K562 (cell line): ENCODE data around the gene NACA. TPM values are rescaled to one million over a fixed set of nuclear protein-coding genes. Genes with fewer than 3 reads are reported as not detected.

Experiments
- ATF1 ChIP-seq, 2 experiments: fragments of 450-650 bp in 1 of 2; IDR thresholded peaks; 2 replicates each; pipeline ENCODE4 v1.6.1; 2016; ENCODE audit warnings: missing compliant biosample characterization in 1 of 2, missing genetic modification characterization in 1 of 2
- CHD1 ChIP-seq: fragments of 200-600 bp; sonication (generic); IDR thresholded peaks from one replicate; pipeline ENCODE4 v1.6.1; 2012; ENCODE audit warnings: mild to moderate bottlenecking, moderate library complexity, low read length, inconsistent platforms
- GABPA ChIP-seq: fragments of 200-800 bp; sonication (Bioruptor generic); conservative IDR thresholded peaks from 2 replicates; pipeline ENCODE4 v1.6.1; 2016; ENCODE audit warnings: low read depth, missing genetic modification characterization, missing compliant biosample characterization
- KLF1 ChIP-seq: fragments of 450-650 bp; IDR thresholded peaks from 2 replicates; pipeline ENCODE4 v1.6.1; 2016; ENCODE audit warnings: missing genetic modification characterization, missing compliant biosample characterization
- KLF16 ChIP-seq: IDR thresholded peaks from 2 replicates; pipeline ENCODE4 v1.6.1; 2016; ENCODE audit warnings: antibody characterized with exemption
- LARP7 ChIP-seq: fragments of 450-650 bp; IDR thresholded peaks from 2 replicates; pipeline ENCODE4 v1.6.1; 2016
- MTA3 ChIP-seq: fragments of 450-650 bp; formaldehyde crosslinking; IDR thresholded peaks from 2 replicates; pipeline ENCODE4 v1.6.1; 2017; ENCODE audit warnings: mild to moderate bottlenecking, borderline replicate concordance
- PCBP2 ChIP-seq: fragments of 200-400 bp; formaldehyde crosslinking; IDR thresholded peaks from 2 replicates; pipeline ENCODE4 v1.6.1; 2018; ENCODE audit warnings: low read length, low read depth, mild to moderate bottlenecking, moderate library complexity; ENCODE audit not compliant: poor library complexity, severe bottlenecking
- POLR3A ChIP-seq: IDR thresholded peaks from 2 replicates; pipeline ENCODE4 v1.6.1; 2011; ENCODE audit warnings: borderline replicate concordance, mild to moderate bottlenecking, moderate library complexity; ENCODE audit not compliant: insufficient read length, insufficient read depth; ENCODE audit errors: extremely low read depth
- POU5F1 ChIP-seq: fragments of 150-350 bp; IDR thresholded peaks from 2 replicates; pipeline ENCODE4 v1.6.1; 2014; ENCODE audit warnings: borderline replicate concordance, low read length, low read depth, mild to moderate bottlenecking; ENCODE audit not compliant: partially characterized antibody
- PTRF ChIP-seq: fragments of 450-650 bp; IDR thresholded peaks from 2 replicates; pipeline ENCODE4 v1.6.1; 2016; ENCODE audit warnings: mild to moderate bottlenecking, missing genetic modification characterization, missing compliant biosample characterization
- RHOXF2B ChIP-seq: fragments of 250-450 bp; sonication (Bioruptor Pico); conservative IDR thresholded peaks from 2 replicates; pipeline ENCODE4 v1.5.1; 2021
- TAF1 ChIP-seq: IDR thresholded peaks from 2 replicates; pipeline ENCODE4 v1.6.1; 2011; ENCODE audit warnings: mild to moderate bottlenecking, low read length, moderate library complexity; ENCODE audit not compliant: insufficient read depth, control insufficient read depth, severe bottlenecking; ENCODE audit errors: extremely low read depth
- TGIF2 ChIP-seq: sonication (generic); formaldehyde crosslinking; IDR thresholded peaks from 2 replicates; pipeline ENCODE4 v1.8.1; 2022; ENCODE audit warnings: mild to moderate bottlenecking, missing genetic modification reagents, moderate library complexity
- TRIM28 ChIP-seq: fragments of 450-650 bp; IDR thresholded peaks from 2 replicates; pipeline ENCODE4 v1.6.1; 2017
- ZNF253 ChIP-seq: fragments of 250-450 bp; sonication (Bioruptor Pico); conservative IDR thresholded peaks from 2 replicates; pipeline ENCODE4 v1.6.1; 2021; ENCODE audit warnings: mild to moderate bottlenecking
- polyA plus RNA-seq, 8 experiments: library from polyadenylated mRNA; depleted of rRNA in 4 of 8; stranded (reverse) in 5 of 8; unstranded in 3 of 8; fragments of >200 nt; fragmentation: Nextera tagmentation in 2 of 8; fragmentation: Illumina TruSeq in 1 of 8; extraction: Ambion mirVana in 2 of 8; extraction: Trizol in 1 of 8; gene quantifications; 2 replicates each; pipeline versions ENCODE4 v1.2.1 to v1.2.3, GENCODE V29; 2011 to 2014; ENCODE audit warnings: inconsistent platforms in 1 of 8, missing spikeins in 1 of 8
- total RNA-seq, 7 experiments: library from RNA; depleted of rRNA in 6 of 7; stranded (reverse); fragments of >200 nt in 6 of 7; fragmentation: Illumina TruSeq in 2 of 7; extraction: Trizol in 2 of 7; gene quantifications; 2 replicates each; pipeline versions ENCODE4 v1.2.1 to v1.2.3, GENCODE V29; 2011 to 2021; ENCODE audit warnings: low replicate concordance in 1 of 7
- TF ChIP-seq, protein P1 (sequence below): fragments of 450-650 bp; IDR thresholded peaks from 2 replicates; pipeline ENCODE4 v1.6.1; 2016; ENCODE audit warnings: antibody characterized with exemption
- TF ChIP-seq, protein P2 (sequence below): sonication (generic); formaldehyde crosslinking; IDR thresholded peaks from 2 replicates; pipeline ENCODE4 v1.8.0; 2022; ENCODE audit warnings: missing genetic modification reagents, mild to moderate bottlenecking, borderline replicate concordance
- TF ChIP-seq, protein P3 (sequence below), 2 experiments: fragments of 450-650 bp; IDR thresholded peaks; 2 replicates each; pipeline ENCODE4 v1.6.1; 2016
- TF ChIP-seq, protein P4 (sequence below), 3 experiments: fragments of 200-800 bp in 1 of 3; fragments of 250-450 bp in 1 of 3; fragments of 450-650 bp in 1 of 3; sonication (Bioruptor Pico) in 1 of 3; sonication (Bioruptor generic) in 1 of 3; formaldehyde crosslinking in 1 of 3; IDR thresholded peaks; 2 replicates each; pipeline versions ENCODE4 v1.6.1 to v1.8.0; 2016 to 2022; ENCODE audit warnings: mild to moderate bottlenecking in 2 of 3, missing genetic modification characterization in 2 of 3, missing compliant biosample characterization in 1 of 3, moderate library complexity in 1 of 3

The NACA gene
- total and polyA plus RNA-seq, 9 of the 15 experiments (the other 6 are each of a cell fraction or from before 2014, with no cell fraction given), result 1,030 to 2,416 (median 1,645) TPM

DNA sequence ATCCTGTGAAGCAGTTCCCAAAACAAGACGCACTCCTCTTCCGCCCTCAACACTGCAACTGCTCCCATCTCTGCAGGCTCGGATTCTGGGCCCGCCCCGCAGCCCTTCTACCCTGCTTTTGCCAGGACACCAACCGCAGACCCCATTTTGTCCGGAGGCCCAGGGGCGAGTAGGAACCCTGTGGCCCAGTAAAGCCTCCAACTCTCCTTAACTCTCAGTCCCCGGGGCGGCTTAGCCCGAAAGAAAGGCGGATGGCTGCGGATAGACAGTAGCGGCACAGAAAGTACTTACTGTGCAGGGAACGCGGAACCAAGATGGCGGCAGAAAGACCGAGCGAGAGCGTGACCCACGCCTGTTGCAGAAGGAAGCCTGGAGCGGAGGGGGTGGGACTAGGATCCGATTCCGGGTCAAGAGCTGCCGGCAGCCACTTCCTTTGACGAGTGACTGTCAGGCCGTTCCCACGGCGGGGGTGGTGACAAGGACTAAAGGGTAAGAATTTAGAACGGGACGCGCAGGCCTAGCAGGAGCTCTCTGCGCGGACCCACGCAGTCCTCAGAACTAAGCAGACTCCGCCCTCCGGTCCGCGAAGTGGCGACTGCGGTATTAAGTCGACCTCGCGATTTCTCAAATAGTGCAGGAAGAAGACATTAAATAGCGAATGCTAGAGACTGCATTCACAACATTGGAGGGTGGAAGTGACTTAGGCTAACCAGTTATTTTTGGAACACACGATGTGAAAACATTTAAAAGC lies at the start of gene NACA (continued):
- TF ChIP-seq POLR3A (no peak), POU5F1 (no peak), CHD1 (peak; percentile 89), PTRF (no peak), GABPA (peak; percentile 99), TRIM28 (no peak), ATF1 (CRISPR knock-in tag; IDR thresholded peaks at IDR 0.05) (no peak), ATF1 (tag; IDR thresholded peaks at IDR 0.05) (peak; percentile 88), PCBP2 (no peak), TAF1 (peak; percentile 98), LARP7 (peak; percentile 48; the same call in 1 of the 2 replicates), TGIF2 (no peak), RHOXF2B (CRISPR knock-in tag) (no peak), MTA3 (peak; percentile 88; the same call in 1 of the 2 replicates), ZNF253 (CRISPR knock-in tag) (no peak), KLF1 (tag) (no peak), KLF16 (no peak)
- TF ChIP-seq, protein P1, sequence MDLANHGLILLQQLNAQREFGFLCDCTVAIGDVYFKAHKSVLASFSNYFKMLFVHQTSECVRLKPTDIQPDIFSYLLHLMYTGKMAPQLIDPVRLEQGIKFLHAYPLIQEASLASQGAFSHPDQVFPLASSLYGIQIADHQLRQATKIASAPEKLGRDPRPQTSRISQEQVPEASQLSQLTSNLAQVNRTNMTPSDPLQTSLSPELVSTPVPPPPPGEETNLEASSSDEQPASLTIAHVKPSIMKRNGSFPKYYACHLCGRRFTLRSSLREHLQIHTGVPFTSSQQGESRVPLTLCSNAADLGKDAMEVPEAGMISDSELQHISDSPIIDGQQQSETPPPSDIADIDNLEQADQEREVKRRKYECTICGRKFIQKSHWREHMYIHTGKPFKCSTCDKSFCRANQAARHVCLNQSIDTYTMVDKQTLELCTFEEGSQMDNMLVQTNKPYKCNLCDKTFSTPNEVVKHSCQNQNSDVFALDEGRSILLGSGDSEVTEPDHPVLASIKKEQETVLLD, result 0 out of 2 replicates have a peak, but pooled peaks have one; percentile 66
- TF ChIP-seq, protein P2, sequence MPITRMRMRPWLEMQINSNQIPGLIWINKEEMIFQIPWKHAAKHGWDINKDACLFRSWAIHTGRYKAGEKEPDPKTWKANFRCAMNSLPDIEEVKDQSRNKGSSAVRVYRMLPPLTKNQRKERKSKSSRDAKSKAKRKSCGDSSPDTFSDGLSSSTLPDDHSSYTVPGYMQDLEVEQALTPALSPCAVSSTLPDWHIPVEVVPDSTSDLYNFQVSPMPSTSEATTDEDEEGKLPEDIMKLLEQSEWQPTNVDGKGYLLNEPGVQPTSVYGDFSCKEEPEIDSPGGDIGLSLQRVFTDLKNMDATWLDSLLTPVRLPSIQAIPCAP (CRISPR knock-in tag), result 0 out of 2 replicates have a peak, but pooled peaks have one; percentile 59
- TF ChIP-seq, protein P3, sequence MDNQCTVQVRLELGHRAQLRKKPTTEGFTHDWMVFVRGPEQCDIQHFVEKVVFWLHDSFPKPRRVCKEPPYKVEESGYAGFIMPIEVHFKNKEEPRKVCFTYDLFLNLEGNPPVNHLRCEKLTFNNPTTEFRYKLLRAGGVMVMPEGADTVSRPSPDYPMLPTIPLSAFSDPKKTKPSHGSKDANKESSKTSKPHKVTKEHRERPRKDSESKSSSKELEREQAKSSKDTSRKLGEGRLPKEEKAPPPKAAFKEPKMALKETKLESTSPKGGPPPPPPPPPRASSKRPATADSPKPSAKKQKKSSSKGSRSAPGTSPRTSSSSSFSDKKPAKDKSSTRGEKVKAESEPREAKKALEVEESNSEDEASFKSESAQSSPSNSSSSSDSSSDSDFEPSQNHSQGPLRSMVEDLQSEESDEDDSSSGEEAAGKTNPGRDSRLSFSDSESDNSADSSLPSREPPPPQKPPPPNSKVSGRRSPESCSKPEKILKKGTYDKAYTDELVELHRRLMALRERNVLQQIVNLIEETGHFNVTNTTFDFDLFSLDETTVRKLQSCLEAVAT (IDR thresholded peaks at IDR 0.05), result peak; percentile 85 to 90
- TF ChIP-seq, protein P4, sequence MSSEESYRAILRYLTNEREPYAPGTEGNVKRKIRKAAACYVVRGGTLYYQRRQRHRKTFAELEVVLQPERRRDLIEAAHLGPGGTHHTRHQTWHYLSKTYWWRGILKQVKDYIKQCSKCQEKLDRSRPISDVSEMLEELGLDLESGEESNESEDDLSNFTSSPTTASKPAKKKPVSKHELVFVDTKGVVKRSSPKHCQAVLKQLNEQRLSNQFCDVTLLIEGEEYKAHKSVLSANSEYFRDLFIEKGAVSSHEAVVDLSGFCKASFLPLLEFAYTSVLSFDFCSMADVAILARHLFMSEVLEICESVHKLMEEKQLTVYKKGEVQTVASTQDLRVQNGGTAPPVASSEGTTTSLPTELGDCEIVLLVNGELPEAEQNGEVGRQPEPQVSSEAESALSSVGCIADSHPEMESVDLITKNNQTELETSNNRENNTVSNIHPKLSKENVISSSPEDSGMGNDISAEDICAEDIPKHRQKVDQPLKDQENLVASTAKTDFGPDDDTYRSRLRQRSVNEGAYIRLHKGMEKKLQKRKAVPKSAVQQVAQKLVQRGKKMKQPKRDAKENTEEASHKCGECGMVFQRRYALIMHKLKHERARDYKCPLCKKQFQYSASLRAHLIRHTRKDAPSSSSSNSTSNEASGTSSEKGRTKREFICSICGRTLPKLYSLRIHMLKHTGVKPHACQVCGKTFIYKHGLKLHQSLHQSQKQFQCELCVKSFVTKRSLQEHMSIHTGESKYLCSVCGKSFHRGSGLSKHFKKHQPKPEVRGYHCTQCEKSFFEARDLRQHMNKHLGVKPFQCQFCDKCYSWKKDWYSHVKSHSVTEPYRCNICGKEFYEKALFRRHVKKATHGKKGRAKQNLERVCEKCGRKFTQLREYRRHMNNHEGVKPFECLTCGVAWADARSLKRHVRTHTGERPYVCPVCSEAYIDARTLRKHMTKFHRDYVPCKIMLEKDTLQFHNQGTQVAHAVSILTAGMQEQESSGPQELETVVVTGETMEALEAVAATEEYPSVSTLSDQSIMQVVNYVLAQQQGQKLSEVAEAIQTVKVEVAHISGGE (CRISPR knock-in tag; IDR thresholded peaks at IDR 0.05), result peak in 2 of 3 experiments; percentile 18 to 88; a peak in 2 of 6 replicates
